CD4-positive, alpha-beta T cell treated with Interleukin-4 for 1 hour (primary cell): ENCODE results near the gene CFAP58.

Experiments used
- DNase-seq, 2 donors: peaks; one replicate each; pipeline ENCODE4 v3.0.0-alpha.2; 2020 to 2022

Gene CFAP58

GRCh38 chr10:104374591-104374990 lies 21.0 kb downstream of the CFAP58 start:
- DNase-seq = no peak

GRCh38 chr10:104376784-104377300 lies 23.2 kb downstream of the CFAP58 start:
- no peak for DNase-seq

- DNase-seq = no peak
Measured at GRCh38 chr10:104380336-104380735, 26.7 kb downstream of the CFAP58 start.

- DNase-seq = peak in 1 of 2 donors; percentile 22
Measured at GRCh38 chr10:104387130-104387888, 33.7 kb downstream of the CFAP58 start.

GRCh38 chr10:104388830-104389229 lies 35.2 kb downstream of the CFAP58 start:
- DNase-seq = no peak

- no peak for DNase-seq
Measured at GRCh38 chr10:104391150-104391968, 37.7 kb downstream of the CFAP58 start.

GRCh38 chr10:104391969-104392296 lies 38.3 kb downstream of the CFAP58 start:
- DNase-seq = no peak

- DNase-seq = no peak
Measured at GRCh38 chr10:104393387-104393786, 39.8 kb downstream of the CFAP58 start.

- DNase-seq = no peak
Measured at GRCh38 chr10:104396581-104396980, 42.9 kb downstream of the CFAP58 start.

GRCh38 chr10:104403636-104404035 lies 50.0 kb downstream of the CFAP58 start:
- DNase-seq = no peak

- peak in 1 of 2 donors; percentile 6 for DNase-seq
Measured at GRCh38 chr10:104406715-104407650, 53.4 kb downstream of the CFAP58 start.

GRCh38 chr10:104413528-104413927 lies 59.9 kb downstream of the CFAP58 start:
- no peak for DNase-seq

- no peak for DNase-seq
Measured at GRCh38 chr10:104415526-104416165, 62.0 kb downstream of the CFAP58 start.

GRCh38 chr10:104416851-104417250 lies 63.2 kb downstream of the CFAP58 start:
- DNase-seq = no peak

- no peak for DNase-seq
Measured at GRCh38 chr10:104417637-104418292, 64.1 kb downstream of the CFAP58 start.

GRCh38 chr10:104424719-104425118 lies 71.1 kb downstream of the CFAP58 start:
- no peak for DNase-seq

- no peak for DNase-seq
Measured at GRCh38 chr10:104427989-104428388, 74.4 kb downstream of the CFAP58 start.

GRCh38 chr10:104429846-104430245 lies 76.2 kb downstream of the CFAP58 start:
- DNase-seq = no peak

- no peak for DNase-seq
Measured at GRCh38 chr10:104430360-104430759, 76.7 kb downstream of the CFAP58 start.

GRCh38 chr10:104433669-104434068 lies 80.0 kb downstream of the CFAP58 start:
- DNase-seq = no peak

GRCh38 chr10:104434601-104435000 lies 81.0 kb downstream of the CFAP58 start:
- no peak for DNase-seq

GRCh38 chr10:104435822-104436221 lies 82.2 kb downstream of the CFAP58 start:
- DNase-seq = no peak
